ENCODE measurements around the gene SLC6A6.

DNA sequence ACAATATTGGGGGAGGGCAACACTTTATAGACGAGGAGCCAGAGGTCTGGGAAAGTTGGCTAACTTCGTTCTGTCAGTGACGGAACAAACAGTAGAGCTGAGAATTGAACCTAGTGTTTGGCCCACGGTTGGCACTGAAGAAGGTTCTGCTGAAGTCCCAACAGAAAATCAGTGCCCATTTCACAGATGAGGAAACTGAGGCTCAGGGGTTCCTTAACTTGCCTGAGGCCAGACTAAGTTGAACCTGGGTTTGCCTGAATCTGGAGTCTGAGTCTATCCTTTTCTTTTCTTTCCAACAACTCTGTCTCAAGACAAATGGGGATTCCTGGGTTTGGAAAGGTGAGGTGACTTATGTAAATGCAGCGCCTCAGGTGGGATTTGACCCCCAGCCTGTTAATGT lies 55.1 kb downstream of the SLC6A6 start:
- TF ChIP-seq POLR2A (IDR thresholded peaks at IDR 0.05) = no peak
- TF ChIP-seq, protein P1, sequence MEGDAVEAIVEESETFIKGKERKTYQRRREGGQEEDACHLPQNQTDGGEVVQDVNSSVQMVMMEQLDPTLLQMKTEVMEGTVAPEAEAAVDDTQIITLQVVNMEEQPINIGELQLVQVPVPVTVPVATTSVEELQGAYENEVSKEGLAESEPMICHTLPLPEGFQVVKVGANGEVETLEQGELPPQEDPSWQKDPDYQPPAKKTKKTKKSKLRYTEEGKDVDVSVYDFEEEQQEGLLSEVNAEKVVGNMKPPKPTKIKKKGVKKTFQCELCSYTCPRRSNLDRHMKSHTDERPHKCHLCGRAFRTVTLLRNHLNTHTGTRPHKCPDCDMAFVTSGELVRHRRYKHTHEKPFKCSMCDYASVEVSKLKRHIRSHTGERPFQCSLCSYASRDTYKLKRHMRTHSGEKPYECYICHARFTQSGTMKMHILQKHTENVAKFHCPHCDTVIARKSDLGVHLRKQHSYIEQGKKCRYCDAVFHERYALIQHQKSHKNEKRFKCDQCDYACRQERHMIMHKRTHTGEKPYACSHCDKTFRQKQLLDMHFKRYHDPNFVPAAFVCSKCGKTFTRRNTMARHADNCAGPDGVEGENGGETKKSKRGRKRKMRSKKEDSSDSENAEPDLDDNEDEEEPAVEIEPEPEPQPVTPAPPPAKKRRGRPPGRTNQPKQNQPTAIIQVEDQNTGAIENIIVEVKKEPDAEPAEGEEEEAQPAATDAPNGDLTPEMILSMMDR (IDR thresholded peaks at IDR 0.05) = no peak
